ENCODE measurements around the gene DAB2IP. TPM values are rescaled to one million over a fixed set of nuclear protein-coding genes. Genes with fewer than 3 reads are reported as not detected.

DAB2IP gene
- polyA plus RNA-seq, 1 donor from 2014 or later = 17.3 TPM

DNA sequence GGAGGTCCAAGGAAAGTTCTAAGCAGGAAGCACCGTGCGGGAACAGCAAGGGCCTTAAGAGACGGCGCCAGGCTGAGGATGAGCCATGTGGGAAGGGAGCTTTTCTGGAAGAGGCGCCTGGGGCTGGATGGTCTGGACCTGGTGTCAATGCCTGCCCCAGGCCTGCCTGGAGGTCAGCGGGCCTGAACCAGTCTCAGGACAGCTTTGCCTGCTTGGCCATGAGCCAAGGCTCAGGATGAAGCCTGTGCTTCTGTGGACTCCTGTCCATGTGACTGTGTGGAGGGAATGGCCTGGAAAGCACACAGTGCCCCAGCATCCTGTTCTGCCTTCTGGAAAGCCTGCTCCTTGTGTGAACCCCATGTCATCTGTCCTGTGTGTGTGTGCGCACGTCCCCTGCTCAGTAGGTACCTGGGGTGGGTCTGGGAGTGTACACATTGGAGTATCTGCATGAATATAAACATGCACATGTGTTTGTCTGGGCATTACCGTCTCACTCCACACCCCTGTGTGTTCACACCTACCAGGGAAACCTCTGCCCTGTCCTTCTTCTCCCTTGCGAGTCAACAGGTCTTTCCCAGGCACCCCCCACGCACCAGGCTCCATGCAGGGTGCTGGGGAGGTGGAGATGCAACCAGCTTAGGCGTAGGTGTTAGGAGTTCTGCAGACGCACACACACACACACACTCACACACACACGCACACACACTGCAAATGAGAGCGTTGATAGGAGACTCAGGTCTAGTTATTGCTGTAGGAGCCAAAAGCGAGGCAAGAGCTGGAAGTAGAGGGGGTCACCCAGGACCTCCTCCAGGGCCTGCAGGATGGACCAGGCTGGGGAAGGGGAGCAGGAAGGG lies 24.8 kb downstream of the DAB2IP start:
- no peaks in the 10 kb centered on the region for H3K27me3 ChIP-seq (ENCODE audit: insufficient read depth, low read depth, low read length)
- no peaks in the 10 kb centered on the region for H3K36me3 ChIP-seq (ENCODE audit: insufficient read depth, low read length)
- TF ChIP-seq, protein P1, sequence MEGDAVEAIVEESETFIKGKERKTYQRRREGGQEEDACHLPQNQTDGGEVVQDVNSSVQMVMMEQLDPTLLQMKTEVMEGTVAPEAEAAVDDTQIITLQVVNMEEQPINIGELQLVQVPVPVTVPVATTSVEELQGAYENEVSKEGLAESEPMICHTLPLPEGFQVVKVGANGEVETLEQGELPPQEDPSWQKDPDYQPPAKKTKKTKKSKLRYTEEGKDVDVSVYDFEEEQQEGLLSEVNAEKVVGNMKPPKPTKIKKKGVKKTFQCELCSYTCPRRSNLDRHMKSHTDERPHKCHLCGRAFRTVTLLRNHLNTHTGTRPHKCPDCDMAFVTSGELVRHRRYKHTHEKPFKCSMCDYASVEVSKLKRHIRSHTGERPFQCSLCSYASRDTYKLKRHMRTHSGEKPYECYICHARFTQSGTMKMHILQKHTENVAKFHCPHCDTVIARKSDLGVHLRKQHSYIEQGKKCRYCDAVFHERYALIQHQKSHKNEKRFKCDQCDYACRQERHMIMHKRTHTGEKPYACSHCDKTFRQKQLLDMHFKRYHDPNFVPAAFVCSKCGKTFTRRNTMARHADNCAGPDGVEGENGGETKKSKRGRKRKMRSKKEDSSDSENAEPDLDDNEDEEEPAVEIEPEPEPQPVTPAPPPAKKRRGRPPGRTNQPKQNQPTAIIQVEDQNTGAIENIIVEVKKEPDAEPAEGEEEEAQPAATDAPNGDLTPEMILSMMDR (IDR thresholded peaks at IDR 0.05; ENCODE audit: poor library complexity, severe bottlenecking) = no peak
- TF ChIP-seq MXI1 (conservative IDR thresholded peaks at IDR 0.05; ENCODE audit: poor library complexity, severe bottlenecking) = no peak
- TF ChIP-seq EP300 (conservative IDR thresholded peaks at IDR 0.05; ENCODE audit: poor library complexity, severe bottlenecking) = no peak
- H3K4me3 ChIP-seq (ENCODE audit: low read length) = no peak overlapping the region
- no peak overlapping the region for H3K4me2 ChIP-seq (ENCODE audit: low read length)
- no peaks in the 10 kb centered on the region for H3K9me2 ChIP-seq (ENCODE audit: insufficient read depth, low read length)
- H3K9me3 ChIP-seq (ENCODE audit: low read length) = no peaks in the 10 kb centered on the region
- no peaks in the 10 kb centered on the region for H3F3A ChIP-seq (ENCODE audit: insufficient read depth, low read length, poor library complexity, severe bottlenecking)
- no peak overlapping the region for H3K9ac ChIP-seq (ENCODE audit: low read length)
- H3K27ac ChIP-seq (ENCODE audit: low read length) = no peak overlapping the region
- no peaks in the 10 kb centered on the region for H3K79me2 ChIP-seq (replicated peaks; ENCODE audit: insufficient read depth, low read length)
- H2AFZ ChIP-seq (ENCODE audit: low read depth, low read length) = no peak overlapping the region
- H4K20me1 ChIP-seq (ENCODE audit: insufficient read depth) = no peaks in the 10 kb centered on the region

DNA sequence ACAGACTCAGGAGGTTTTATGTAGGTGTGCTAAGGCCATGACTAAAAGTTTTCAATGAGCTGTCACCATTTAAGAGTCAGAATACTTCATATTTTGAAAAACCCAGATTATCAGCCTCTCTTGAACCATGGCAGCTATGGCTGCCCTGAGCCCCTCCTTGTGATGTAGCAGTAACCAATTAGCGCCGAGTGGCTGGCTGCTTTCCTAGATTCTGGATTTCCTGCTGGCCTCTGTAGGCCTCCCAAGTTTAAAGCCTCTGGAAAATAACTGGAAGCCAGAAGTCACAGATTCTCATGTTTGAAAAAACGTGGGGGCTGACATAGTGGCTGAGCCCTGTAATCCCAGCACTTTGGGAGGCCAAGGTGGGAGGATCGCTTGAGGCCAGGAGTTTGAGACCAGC lies 25.5 kb downstream of the DAB2IP start:
- Histone ChIP-seq H3K36me3 (ENCODE audit: insufficient read depth, low read length) (no peaks in the 10 kb centered on the region), H3K79me2 (replicated peaks; ENCODE audit: insufficient read depth, low read length) (no peaks in the 10 kb centered on the region), H3K4me3 (ENCODE audit: low read length) (no peak overlapping the region), H3K27me3 (ENCODE audit: insufficient read depth, low read depth, low read length) (no peaks in the 10 kb centered on the region), H2AFZ (ENCODE audit: low read depth, low read length) (no peak overlapping the region), H3K4me2 (ENCODE audit: low read length) (no peak overlapping the region), H3K9ac (ENCODE audit: low read length) (no peak overlapping the region), H3K9me2 (ENCODE audit: insufficient read depth, low read length) (no peaks in the 10 kb centered on the region), H4K20me1 (ENCODE audit: insufficient read depth) (no peaks in the 10 kb centered on the region), H3K9me3 (ENCODE audit: low read length) (no peaks in the 10 kb centered on the region), H3F3A (ENCODE audit: insufficient read depth, low read length, poor library complexity, severe bottlenecking) (no peaks in the 10 kb centered on the region), H3K27ac (ENCODE audit: low read length) (no peak overlapping the region)
- no peak for TF ChIP-seq SMC3 (conservative IDR thresholded peaks at IDR 0.05; ENCODE audit: poor library complexity)
- TF ChIP-seq, protein P2, sequence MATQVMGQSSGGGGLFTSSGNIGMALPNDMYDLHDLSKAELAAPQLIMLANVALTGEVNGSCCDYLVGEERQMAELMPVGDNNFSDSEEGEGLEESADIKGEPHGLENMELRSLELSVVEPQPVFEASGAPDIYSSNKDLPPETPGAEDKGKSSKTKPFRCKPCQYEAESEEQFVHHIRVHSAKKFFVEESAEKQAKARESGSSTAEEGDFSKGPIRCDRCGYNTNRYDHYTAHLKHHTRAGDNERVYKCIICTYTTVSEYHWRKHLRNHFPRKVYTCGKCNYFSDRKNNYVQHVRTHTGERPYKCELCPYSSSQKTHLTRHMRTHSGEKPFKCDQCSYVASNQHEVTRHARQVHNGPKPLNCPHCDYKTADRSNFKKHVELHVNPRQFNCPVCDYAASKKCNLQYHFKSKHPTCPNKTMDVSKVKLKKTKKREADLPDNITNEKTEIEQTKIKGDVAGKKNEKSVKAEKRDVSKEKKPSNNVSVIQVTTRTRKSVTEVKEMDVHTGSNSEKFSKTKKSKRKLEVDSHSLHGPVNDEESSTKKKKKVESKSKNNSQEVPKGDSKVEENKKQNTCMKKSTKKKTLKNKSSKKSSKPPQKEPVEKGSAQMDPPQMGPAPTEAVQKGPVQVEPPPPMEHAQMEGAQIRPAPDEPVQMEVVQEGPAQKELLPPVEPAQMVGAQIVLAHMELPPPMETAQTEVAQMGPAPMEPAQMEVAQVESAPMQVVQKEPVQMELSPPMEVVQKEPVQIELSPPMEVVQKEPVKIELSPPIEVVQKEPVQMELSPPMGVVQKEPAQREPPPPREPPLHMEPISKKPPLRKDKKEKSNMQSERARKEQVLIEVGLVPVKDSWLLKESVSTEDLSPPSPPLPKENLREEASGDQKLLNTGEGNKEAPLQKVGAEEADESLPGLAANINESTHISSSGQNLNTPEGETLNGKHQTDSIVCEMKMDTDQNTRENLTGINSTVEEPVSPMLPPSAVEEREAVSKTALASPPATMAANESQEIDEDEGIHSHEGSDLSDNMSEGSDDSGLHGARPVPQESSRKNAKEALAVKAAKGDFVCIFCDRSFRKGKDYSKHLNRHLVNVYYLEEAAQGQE (IDR thresholded peaks at IDR 0.05; ENCODE audit: borderline replicate concordance) = no peak
- TF ChIP-seq EP300 (conservative IDR thresholded peaks at IDR 0.05; ENCODE audit: poor library complexity, severe bottlenecking) = no peak
- no peak for TF ChIP-seq TAF1 (IDR thresholded peaks at IDR 0.05; ENCODE audit: low read depth)
- no peak for TF ChIP-seq MXI1 (conservative IDR thresholded peaks at IDR 0.05; ENCODE audit: poor library complexity, severe bottlenecking)
- TF ChIP-seq POLR2AphosphoS5 (IDR thresholded peaks at IDR 0.05) = no peak
- TF ChIP-seq, protein P1 (IDR thresholded peaks at IDR 0.05; ENCODE audit: poor library complexity, severe bottlenecking) = no peak
- no peak for TF ChIP-seq RAD21 (conservative IDR thresholded peaks at IDR 0.05)
- no peak for TF ChIP-seq EZH2 (IDR thresholded peaks at IDR 0.05; ENCODE audit: borderline replicate concordance, insufficient read depth, low read length, poor library complexity, severe bottlenecking)

Data from neural cell (in vitro differentiated cells).